HL-60/S4 treated with retinoic acid at 250 ng/mL for 4 days and 3 days (cell line): ENCODE data around the gene LENEP.

Source experiments
- in situ Hi-C: fragments of 300-500 bp; cut with MboI; formaldehyde crosslinking; loops from 2 replicates; pipeline ENCODE4 v1.7.0; 2022; ENCODE audit warnings: low sequenced_read_pairs

LENEP gene

DNA sequence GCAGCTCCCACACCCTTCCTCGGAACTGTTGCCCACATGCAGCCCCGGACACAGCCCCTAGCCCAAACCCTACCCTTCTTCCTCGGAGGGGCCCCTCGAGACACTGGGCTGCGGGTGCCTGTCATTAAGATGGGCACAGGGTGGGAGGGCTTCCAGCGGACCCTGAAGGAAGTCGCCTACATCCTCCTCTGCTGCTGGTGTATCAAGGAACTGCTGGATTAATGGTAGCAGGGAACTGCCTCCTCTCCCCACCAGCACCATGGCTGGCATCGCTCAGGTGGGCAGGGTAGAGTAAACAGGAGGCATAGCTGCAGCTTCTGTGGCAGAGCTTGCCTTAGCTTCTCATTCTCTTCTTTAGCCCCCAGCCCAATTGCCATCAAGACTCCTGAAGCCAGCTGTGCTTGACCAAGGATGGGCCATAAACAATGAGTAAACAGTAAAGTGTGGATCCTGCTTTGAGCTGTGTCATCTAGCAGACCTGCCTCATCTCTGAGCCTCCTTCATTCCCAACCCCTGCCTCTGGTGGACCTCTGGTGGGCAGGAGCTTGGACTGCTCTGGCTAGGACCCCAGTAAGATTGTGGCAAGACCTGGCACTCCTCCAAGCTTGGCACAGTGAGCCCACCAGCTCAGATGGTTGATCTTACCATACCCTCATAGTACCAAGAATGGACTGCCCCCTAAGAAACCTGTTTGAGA lies at the start of gene LENEP:
Gene LENEP (plus strand): TSS at position 15 of the 697 bp plus-strand sequence. CDS start 22 bp downstream, at position 37.
- in situ Hi-C loops: no loop called here

DNA sequence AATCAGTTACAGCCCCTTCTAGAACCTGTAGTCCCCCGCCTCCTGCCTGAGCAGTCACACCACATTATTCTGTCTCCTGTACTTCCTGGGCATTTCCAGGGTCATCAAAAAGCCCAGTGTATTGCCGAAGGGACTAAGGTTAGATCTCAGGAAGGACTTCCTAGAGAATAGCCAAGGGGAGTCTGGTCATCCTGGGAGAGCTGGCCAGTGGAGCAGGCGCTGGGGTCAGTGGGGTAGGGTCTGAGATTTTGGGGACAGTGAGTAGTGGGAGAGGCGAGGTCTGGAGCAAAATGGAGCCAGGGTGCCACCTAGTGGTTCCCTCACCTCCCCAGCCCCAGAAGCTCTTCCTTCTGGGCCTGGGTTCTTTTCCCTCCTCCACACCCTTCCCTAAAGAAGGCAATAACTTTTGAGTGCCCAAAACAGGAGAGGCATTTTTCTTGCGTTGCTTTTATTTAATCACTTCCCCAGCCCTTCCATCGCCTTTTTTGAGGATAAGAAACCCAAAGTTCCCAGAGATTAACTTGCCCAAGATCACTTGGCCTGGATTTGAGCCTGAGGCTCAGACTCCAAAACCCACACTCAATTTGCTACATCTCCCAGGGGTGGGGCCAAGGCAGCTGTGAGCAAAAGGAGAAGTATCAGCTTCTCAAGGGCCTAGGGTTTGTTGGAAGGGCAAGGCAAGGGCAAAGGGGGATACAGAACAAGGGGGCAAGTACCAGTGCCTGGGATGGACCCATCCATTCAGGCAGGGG lies 49.6 kb upstream of the LENEP start:
- in situ Hi-C loops: no loop called here

- in situ Hi-C loops: no loop called here
These were observed 48.8 kb upstream of the LENEP start for GRCh38 chr1:154944401-154945159.

- in situ Hi-C loops: no loop called here
These were observed 48.0 kb upstream of the LENEP start for GRCh38 chr1:154945160-154945961.

DNA sequence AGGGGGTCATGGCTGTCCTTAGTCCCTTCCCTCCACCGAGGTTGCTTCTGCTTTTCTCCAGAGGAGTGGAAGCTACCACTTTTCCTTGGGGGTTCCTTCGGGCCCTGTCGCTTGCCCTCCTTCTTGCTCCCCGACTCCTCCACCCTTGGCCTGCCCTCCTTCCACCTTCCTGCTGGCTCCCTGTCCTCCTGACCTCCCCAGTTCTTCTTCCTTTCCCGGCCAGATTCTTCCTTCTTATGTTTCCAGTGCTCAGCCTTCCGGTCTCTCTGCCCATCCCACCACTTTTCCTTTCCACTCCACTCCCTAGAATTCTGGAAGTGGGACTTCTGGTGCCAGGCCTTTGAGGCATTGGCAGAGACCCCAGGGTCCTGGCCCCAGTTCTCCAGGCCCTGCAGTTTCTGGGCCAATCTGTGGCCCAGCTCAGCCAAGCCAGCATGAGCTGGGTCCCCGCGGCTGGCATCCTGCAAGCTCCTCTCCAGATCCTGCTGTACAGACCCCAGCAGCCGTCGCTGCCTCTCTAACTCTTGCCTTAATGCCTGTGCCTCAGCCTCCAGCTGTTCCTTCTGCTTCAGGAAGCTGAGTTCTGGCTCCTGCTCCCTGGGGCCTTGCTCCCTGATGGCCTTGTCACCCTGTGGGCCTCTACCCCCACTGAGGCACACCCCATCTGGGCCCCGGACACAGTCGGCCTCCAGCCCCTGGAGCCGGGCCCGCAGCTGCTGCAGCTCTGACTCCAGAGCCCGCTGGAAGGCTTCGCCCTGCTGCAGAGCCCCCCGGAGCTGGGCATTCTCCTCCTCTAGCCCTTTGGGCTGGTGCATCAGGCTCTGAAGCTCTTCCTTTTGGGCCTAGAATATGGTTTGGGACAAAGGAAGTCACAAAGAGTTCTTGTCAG lies 47.2 kb upstream of the LENEP start:
- in situ Hi-C loops: no loop called here

GRCh38 chr1:154948079-154948478 lies 45.3 kb upstream of the LENEP start:
- in situ Hi-C loops: no loop called here

GRCh38 chr1:154951901-154952657 lies 41.3 kb upstream of the LENEP start:
- in situ Hi-C loops: no loop called here

DNA sequence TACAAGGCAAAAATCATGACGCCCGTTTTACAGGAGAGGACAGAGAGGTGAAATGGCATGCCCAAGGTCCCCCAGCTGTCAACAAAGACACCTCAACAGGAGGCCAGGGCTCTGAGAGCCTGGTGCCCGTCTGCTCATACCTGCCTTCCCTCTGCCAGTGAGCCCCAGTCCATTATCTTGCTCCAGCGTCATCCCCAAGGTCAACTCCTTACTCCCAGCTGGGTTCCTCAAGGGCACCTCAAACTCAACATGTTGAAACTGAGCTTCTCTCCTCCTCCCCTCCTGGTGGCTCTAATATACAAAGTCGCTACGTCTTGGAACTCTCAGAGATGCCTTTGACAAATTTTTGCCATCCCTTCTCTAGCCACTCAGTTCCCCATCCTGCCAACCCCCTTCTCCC lies 40.7 kb upstream of the LENEP start:
- in situ Hi-C loops: no loop called here

- in situ Hi-C loops: no loop called here
These were observed 39.8 kb upstream of the LENEP start for GRCh38 chr1:154953611-154954038.

DNA sequence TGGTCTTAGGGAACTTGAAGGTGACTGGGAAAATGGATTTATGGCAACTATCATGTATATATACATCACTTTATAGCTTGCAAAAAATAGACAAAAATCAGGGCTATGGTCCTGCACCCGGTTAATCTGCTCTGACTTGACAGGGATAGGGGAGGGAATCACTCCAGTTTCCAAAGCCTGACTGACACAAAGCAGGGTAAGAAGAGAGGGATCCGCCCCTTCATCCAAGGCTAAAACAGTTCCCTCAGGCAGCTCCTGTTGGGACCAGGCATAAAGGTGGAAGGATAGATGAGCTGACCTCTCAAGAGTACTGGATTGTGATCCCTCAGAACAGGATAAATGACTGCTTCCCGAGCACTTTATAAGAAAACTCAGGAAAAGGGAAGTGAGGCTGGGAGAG lies 38.8 kb upstream of the LENEP start:
- in situ Hi-C loops: no loop called here

DNA sequence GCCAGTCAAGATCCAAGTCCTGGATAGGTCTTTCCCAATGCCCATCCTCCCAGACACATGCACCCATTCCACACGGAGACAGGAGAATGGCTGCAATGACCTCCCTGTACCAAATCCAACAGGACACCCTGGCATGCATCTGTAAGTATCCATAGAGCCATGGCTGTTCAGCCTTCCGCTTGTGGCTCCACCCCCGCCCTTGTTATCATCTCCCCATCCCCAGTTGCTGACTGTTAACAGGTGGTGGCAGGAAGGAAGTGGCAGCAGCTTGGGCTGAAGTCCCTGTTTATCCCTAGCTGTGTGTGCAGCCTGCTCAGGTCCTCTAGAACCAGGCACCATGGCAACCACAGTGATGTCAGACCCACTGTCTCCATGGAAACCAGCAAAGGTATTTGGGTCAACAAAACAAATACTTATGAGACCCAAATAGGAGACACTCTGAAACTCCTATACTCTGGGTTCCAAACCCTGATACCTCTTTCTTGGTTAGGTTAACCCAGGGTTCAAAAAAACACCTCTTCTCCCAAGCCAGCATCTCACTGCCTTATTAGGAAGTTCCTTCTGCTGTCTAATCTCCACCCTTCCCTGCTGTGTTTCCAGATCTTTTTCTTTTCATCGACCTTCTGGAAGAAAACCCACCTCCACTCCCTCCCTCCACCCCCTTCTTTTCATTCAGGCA lies 38.2 kb upstream of the LENEP start:
- in situ Hi-C loops: no loop called here

- in situ Hi-C loops: no loop called here
These were observed 37.5 kb upstream of the LENEP start, which contains the start of gene PBXIP1 for GRCh38 chr1:154955718-154956543. Gene PBXIP1 (minus strand): TSS chr1:154956099. CDS start chr1:154953721, 2,378 bp downstream.

DNA sequence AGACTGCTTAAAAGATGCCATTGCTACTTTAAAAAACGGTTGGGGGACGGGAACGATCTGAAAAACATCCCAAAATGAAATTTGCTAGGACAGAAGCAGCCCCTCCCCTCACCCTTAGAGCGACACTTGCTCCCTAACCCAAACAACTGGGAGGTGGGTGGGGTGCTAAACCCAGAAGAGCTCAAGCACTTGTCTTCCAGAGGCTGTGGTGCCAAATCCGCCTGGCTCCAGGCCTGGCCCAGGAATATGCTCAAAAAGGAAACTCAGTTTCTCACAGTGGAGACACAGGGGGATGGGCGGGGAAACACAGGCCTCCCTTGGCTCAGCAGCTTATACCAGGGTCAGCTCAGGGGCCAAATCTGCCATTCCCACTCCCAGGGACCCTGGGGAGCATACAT lies 36.8 kb upstream of the LENEP start:
- in situ Hi-C loops: no loop called here

DNA sequence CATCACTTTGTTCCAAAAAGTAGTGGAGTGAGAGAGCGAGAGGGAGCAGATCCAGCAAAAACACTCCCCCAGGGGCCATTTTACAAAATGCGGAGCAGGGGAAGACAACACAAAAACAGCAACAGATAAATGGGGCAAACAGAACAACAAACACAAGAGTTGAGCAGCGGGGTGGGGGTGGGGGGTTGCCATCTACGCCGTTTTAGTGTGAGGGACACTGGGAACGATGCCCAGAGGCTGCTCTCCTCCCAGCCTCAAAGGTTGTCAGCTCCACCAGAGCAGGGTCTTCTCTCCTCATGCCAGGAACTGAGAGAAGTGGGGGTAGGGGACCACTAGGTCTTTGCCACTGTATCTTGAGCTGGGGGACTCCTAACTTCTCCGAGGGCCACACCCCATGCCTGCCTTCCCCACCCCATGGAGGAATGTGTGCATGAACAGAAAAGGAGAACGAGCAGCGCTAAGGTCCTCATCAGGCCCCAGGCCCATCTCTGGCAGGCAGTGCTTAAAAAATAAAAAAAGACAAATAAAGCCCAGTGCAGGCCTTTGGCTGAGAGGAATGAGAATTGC lies 36.2 kb upstream of the LENEP start:
- in situ Hi-C loops: no loop called here

DNA sequence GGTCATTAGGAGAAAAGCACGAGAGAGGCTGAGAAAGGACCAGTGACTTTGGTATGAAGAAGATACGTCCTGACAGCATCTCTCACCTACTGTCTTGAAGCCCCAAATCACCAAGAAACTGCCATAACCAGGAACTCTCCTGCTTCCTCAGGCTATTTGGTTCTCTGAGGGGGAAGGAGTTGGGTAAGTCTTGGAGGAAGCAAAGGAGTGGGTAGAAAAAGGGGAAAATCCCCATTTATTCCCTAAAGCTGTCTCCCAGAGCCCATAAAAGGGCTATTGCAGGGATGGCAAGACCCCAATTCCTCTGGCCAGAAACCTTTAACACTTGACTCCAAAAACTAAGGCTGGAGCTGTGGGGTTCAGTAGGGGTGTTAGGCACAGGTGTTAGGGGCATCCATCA lies 35.4 kb upstream of the LENEP start:
- in situ Hi-C loops: no loop called here

DNA sequence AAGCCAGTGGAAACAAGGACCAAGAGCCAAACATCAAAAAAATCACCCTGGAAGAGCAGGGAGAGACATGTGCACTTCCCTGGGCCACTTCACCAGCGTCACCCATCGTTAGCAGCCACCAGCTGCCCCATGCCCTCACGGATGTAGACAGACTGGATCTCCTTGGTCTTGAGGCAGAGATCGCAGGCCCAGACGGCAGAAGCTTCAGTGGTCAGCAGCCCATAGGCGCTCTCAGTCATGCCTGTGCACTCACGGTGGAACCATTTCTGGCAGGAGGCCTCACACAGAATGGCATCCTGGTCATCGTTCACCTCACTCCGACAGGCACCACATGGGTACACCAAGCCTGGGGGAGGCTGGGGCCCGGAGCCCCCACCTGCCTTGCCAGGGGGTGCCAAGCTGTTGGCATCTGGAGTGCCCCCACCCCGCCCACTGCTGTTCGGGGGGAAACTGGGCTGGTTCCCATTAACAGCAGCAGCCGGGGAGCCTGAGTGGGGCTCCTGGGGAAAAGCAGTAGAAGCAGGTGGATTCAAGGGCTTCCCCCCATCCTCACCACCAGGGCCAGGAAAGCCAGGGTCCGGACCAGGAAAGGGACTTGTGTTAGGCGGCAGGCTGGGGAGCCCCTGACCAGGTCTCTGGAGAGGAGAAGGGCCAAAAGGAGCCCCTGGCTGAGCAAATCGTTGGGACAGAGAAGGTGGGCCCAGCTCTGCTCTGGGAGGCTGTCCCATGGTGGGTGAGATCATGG lies 34.5 kb upstream of the LENEP start:
- in situ Hi-C loops: no loop called here

DNA sequence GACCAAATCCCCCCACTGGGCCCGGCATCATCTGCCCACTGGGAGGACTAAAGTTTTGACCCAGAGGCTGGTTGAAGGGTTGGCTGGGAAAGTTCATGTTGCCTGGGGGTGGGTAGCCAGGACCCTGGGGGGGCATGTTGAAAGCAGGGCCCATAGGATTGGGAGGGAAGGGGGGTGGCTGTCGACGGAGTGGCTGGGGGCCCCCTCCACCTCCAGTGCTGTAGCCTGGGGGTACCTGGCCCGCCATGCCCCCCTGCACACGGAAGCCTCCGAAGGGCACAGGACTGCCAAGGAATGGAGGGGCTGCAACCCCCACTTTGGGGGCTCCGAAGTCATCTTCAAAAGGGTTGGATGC lies 34.0 kb upstream of the LENEP start:
- in situ Hi-C loops: no loop called here
